GM12878 (cell line): ENCODE measurements around the gene IPO5. TPM values are rescaled to one million over a fixed set of nuclear protein-coding genes. Genes with fewer than 3 reads are reported as not detected.

Source experiments
- ATF3 ChIP-seq: IDR thresholded peaks from 2 replicates; pipeline ENCODE4 v1.6.1; 2011; ENCODE audit warnings: low read depth, mild to moderate bottlenecking, low read length, moderate library complexity, borderline replicate concordance; ENCODE audit errors: extremely low read depth
- CBX5 ChIP-seq: sonication (generic); IDR thresholded peaks from 2 replicates; pipeline ENCODE4 v1.6.1; 2016; ENCODE audit warnings: low read depth, moderate library complexity, mild to moderate bottlenecking, inconsistent platforms
- CEBPZ ChIP-seq: fragments of 150-350 bp; IDR thresholded peaks from 2 replicates; pipeline ENCODE4 v1.6.1; 2016; ENCODE audit warnings: low read depth, low read length
- EP300 ChIP-seq, 2 experiments: fragments of 150-350 bp in 1 of 2; IDR thresholded peaks; 2 replicates each; pipeline ENCODE4 v1.6.1; 2011 to 2012; ENCODE audit warnings: low read depth in 2 of 2, low read length in 2 of 2, borderline replicate concordance in 1 of 2, improper control_type of control experiment in 1 of 2, inconsistent platforms in 1 of 2; ENCODE audit not compliant: control insufficient read depth in 1 of 2
- FOS ChIP-seq: IDR thresholded peaks from 3 replicates; pipeline ENCODE4 v1.6.1; 2011; ENCODE audit warnings: borderline replicate concordance; ENCODE audit not compliant: insufficient read length; ENCODE audit errors: extremely low read depth
- HDAC2 ChIP-seq: fragments of 200-600 bp; sonication (generic); IDR thresholded peaks from 2 replicates; pipeline ENCODE4 v1.6.1; 2017
- HDAC6 ChIP-seq: fragments of 200-600 bp; sonication (generic); IDR thresholded peaks from one replicate; pipeline ENCODE4 v1.8.0; 2017; ENCODE audit warnings: antibody characterized with exemption; ENCODE audit not compliant: unreplicated experiment
- IKZF2 ChIP-seq, 2 experiments: fragments of 450-650 bp; IDR thresholded peaks; 2 replicates each; pipeline ENCODE4 v1.6.1; 2017; ENCODE audit warnings: mild to moderate bottlenecking in 2 of 2, moderate library complexity in 2 of 2
- KAT2A ChIP-seq: conservative IDR thresholded peaks from 2 replicates; pipeline ENCODE4 v1.6.1; 2011; ENCODE audit warnings: low read depth, low read length; ENCODE audit not compliant: control insufficient read depth
- NBN ChIP-seq: fragments of 450-650 bp; IDR thresholded peaks from 2 replicates; pipeline ENCODE4 v1.6.1; 2016
- NFYB ChIP-seq: IDR thresholded peaks from 2 replicates; pipeline ENCODE4 v1.6.1; 2011; ENCODE audit warnings: low read depth, mild to moderate bottlenecking, low read length, improper control_type of control experiment, moderate library complexity; ENCODE audit not compliant: insufficient read depth
- POLR2AphosphoS2 ChIP-seq: IDR thresholded peaks from 2 replicates; pipeline ENCODE4 v1.6.1; 2011; ENCODE audit warnings: low read depth, mild to moderate bottlenecking, low read length, improper control_type of control experiment, moderate library complexity
- RCOR1 ChIP-seq: conservative IDR thresholded peaks from 2 replicates; pipeline ENCODE4 v1.6.1; 2012; ENCODE audit warnings: low read depth, low read length, improper control_type of control experiment
- SIN3A ChIP-seq: IDR thresholded peaks from 2 replicates; pipeline ENCODE4 v1.6.1; 2012; ENCODE audit warnings: low read depth, low read length, improper control_type of control experiment
- SUZ12 ChIP-seq: fragments of 200-600 bp; sonication (generic); IDR thresholded peaks from one replicate; pipeline ENCODE4 v1.6.1; 2018; ENCODE audit warnings: antibody characterized with exemption, mild to moderate bottlenecking; ENCODE audit not compliant: unreplicated experiment
- TCF3 ChIP-seq: IDR thresholded peaks from 2 replicates; pipeline ENCODE4 v1.6.1; 2012; ENCODE audit warnings: low read depth, mild to moderate bottlenecking, low read length, borderline replicate concordance; ENCODE audit not compliant: insufficient read depth
- TCF7 ChIP-seq: IDR thresholded peaks from 2 replicates; pipeline ENCODE4 v1.6.1; 2014; ENCODE audit warnings: antibody characterized with exemption, borderline replicate concordance
- ZBED1 ChIP-seq: IDR thresholded peaks from 2 replicates; pipeline ENCODE4 v1.6.1; 2016; ENCODE audit warnings: borderline replicate concordance
- ZBTB4 ChIP-seq: fragments of 450-650 bp; formaldehyde crosslinking; IDR thresholded peaks from 2 replicates; pipeline ENCODE4 v1.4.0; 2022; ENCODE audit warnings: mild to moderate bottlenecking, moderate library complexity
- ZNF622 ChIP-seq: fragments of 450-650 bp; IDR thresholded peaks from 2 replicates; pipeline ENCODE4 v1.6.1; 2017; ENCODE audit warnings: mild to moderate bottlenecking, inconsistent platforms
- polyA plus RNA-seq, 11 experiments: library from polyadenylated mRNA; depleted of rRNA in 4 of 11; unstranded in 6 of 11; stranded (reverse) in 5 of 11; fragments of >200 nt; fragmentation: Nextera tagmentation in 4 of 11; fragmentation: Illumina TruSeq in 1 of 11; extraction: Ambion mirVana in 4 of 11; extraction: Trizol in 1 of 11; gene quantifications; 1 replicate in 1 of 11; 2 replicates in 10 of 11; pipeline versions ENCODE4 v1.2.1 to v1.2.3, GENCODE V29; 2011 to 2016; ENCODE audit warnings: inconsistent platforms in 2 of 11, missing spikeins in 2 of 11, low read depth in 1 of 11
- total RNA-seq, 4 experiments: library from RNA; depleted of rRNA in 3 of 4; stranded (reverse); fragments of >200 nt in 3 of 4; fragmentation: Illumina TruSeq in 1 of 4; extraction: Trizol in 1 of 4; gene quantifications; 2 replicates each; pipeline versions ENCODE4 v1.2.1 to v1.2.3, GENCODE V29; 2013 to 2021
- TF ChIP-seq, protein P1 (sequence below): fragments of 450-650 bp; IDR thresholded peaks from 2 replicates; pipeline ENCODE4 v1.6.1; 2017; ENCODE audit warnings: mild to moderate bottlenecking, low read depth, inconsistent platforms; ENCODE audit not compliant: poor library complexity, severe bottlenecking

The IPO5 gene
- total and polyA plus RNA-seq, 10 of the 15 experiments (the other 5 are each of a cell fraction or from before 2014, with no cell fraction given) = 45.7 to 196 (median 134) TPM

DNA sequence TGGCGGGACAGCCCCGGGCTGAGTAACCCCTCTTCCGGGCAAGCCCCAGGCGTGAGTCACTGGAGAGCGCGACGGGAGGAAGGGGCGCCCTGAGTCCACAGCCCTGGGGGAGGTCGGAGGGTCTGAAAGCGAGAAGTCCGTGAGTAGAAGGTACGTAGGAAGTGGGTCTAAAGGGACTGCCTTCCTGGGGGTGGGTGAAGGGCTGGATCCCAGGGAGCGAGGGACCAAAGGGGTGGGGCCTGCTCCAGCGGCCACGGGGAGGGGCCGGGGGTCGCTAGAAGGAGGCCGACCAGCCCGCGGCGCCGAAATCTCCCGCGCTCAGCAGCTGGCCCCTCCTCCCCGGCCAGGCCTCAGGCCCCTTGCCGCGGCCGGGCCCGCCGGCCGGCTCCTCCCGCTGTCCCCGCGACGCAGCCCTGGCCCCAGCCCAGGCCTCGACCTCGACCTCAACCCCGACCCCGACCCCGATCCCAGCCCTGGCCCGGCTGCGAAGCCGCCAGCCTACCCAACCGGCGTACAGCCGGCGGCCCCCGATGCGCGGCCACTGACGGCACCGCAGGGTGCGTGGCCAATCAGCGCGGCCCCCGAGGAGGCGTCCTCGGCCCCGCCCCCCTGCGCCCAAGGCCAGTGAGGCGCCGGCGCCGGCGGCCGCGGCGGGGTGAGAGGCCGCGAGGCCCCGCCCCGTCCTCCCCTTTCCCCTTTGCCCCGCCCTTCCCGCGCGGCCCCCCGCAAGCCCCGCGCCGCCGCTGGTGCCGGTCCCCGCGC, 22.6 kb downstream of the IPO5 start (continued):
- TF ChIP-seq RCOR1 (no peak), CEBPZ (no peak), EP300 (IDR thresholded peaks at IDR 0.05; ENCODE audit: borderline replicate concordance in 1 of 2, control insufficient read depth in 1 of 2, low read depth in 2 of 2, low read length in 2 of 2) (no peak), CBX5 (no peak), IKZF2 (IDR thresholded peaks at IDR 0.05) (0 out of 4 replicates have a peak, but pooled peaks of 1 of the 2 experiments have one; percentile 14), ATF3 (no peak), KAT2A (no peak), TCF3 (0 out of 2 replicates have a peak, but pooled peaks have one; percentile 44), ZBTB4 (no peak), ZNF622 (no peak), TCF7 (no peak), POLR2AphosphoS2 (no peak), HDAC2 (no peak), NFYB (peak; percentile 73; the same call in 1 of the 2 replicates), NBN (peak; percentile 34; the same call in 1 of the 2 replicates), FOS (no peak), SUZ12 (no peak), SIN3A (0 out of 2 replicates have a peak, but pooled peaks have one; percentile 19), ZBED1 (no peak), HDAC6 (no peak)
- TF ChIP-seq, protein P1, sequence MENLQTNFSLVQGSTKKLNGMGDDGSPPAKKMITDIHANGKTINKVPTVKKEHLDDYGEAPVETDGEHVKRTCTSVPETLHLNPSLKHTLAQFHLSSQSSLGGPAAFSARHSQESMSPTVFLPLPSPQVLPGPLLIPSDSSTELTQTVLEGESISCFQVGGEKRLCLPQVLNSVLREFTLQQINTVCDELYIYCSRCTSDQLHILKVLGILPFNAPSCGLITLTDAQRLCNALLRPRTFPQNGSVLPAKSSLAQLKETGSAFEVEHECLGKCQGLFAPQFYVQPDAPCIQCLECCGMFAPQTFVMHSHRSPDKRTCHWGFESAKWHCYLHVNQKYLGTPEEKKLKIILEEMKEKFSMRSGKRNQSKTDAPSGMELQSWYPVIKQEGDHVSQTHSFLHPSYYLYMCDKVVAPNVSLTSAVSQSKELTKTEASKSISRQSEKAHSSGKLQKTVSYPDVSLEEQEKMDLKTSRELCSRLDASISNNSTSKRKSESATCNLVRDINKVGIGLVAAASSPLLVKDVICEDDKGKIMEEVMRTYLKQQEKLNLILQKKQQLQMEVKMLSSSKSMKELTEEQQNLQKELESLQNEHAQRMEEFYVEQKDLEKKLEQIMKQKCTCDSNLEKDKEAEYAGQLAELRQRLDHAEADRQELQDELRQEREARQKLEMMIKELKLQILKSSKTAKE = no peak
